Mesendoderm (in vitro differentiated cells): ENCODE measurements around the gene ARMH3.
"Not testable (repeated sequence)": the region's sequence is repeated elsewhere in the genome, so short reads cannot be mapped to it uniquely, and the experiment has no call there.

ENCODE experiments used
- DNase-seq: peaks from one replicate; pipeline ENCODE4 v3.0.0; 2013
- H2AK5ac ChIP-seq: 2 replicates; pipeline ENCODE4 v1.6.1; 2013; ENCODE audit warnings: low read length, inconsistent platforms
- H2BK120ac ChIP-seq: 2 replicates; pipeline ENCODE4 v1.6.1; 2013; ENCODE audit warnings: low read depth, mild to moderate bottlenecking, low read length, moderate library complexity, mixed read lengths
- H2BK15ac ChIP-seq: replicated peaks from 2 replicates; pipeline ENCODE4 v1.6.1; 2013; ENCODE audit warnings: low read depth, mild to moderate bottlenecking, moderate library complexity
- H2BK5ac ChIP-seq: 2 replicates; pipeline ENCODE4 v1.6.1; 2013; ENCODE audit warnings: low read length, inconsistent platforms
- H3K18ac ChIP-seq: 2 replicates; pipeline ENCODE4 v1.6.1; 2013; ENCODE audit warnings: mild to moderate bottlenecking, low read length, mixed read lengths
- H3K23ac ChIP-seq: one replicate; pipeline ENCODE4 v1.6.1; 2013; ENCODE audit warnings: low read length
- H3K27ac ChIP-seq: 2 replicates; pipeline ENCODE4 v1.5.1; 2013; ENCODE audit warnings: low read depth, mild to moderate bottlenecking, inconsistent platforms, low read length, moderate library complexity
- H3K27me3 ChIP-seq: 2 replicates; pipeline ENCODE4 v1.6.1; 2013; ENCODE audit warnings: low read length, control low read depth, mild to moderate bottlenecking, inconsistent platforms; ENCODE audit not compliant: insufficient read depth, poor library complexity
- H3K36me3 ChIP-seq: 2 replicates; pipeline ENCODE4 v1.6.1; 2013; ENCODE audit warnings: low read length, inconsistent platforms; ENCODE audit not compliant: control insufficient read depth, insufficient read depth
- H3K4ac ChIP-seq: one replicate; pipeline ENCODE4 v1.6.1; 2013; ENCODE audit warnings: low read depth, mild to moderate bottlenecking, low read length, moderate library complexity
- H3K4me1 ChIP-seq: 2 replicates; pipeline ENCODE4 v1.6.1; 2013; ENCODE audit warnings: low read depth, low read length, inconsistent platforms; ENCODE audit not compliant: control insufficient read depth
- H3K4me2 ChIP-seq: 2 replicates; pipeline ENCODE4 v1.6.1; 2013; ENCODE audit warnings: low read length
- H3K4me3 ChIP-seq: 2 replicates; pipeline ENCODE4 v1.5.1; 2013; ENCODE audit warnings: mild to moderate bottlenecking, low read length
- H3K56ac ChIP-seq: one replicate; pipeline ENCODE4 v1.6.1; 2013; ENCODE audit warnings: low read length
- H3K79me1 ChIP-seq: 2 replicates; pipeline ENCODE4 v1.6.1; 2013; ENCODE audit warnings: low read length, inconsistent platforms
- H3K79me2 ChIP-seq: 2 replicates; pipeline ENCODE4 v1.6.1; 2013; ENCODE audit warnings: mild to moderate bottlenecking, low read length; ENCODE audit not compliant: control insufficient read depth, insufficient read depth
- H3K9ac ChIP-seq: 2 replicates; pipeline ENCODE4 v1.6.1; 2013; ENCODE audit warnings: low read length, inconsistent platforms
- H4K5ac ChIP-seq: one replicate; pipeline ENCODE4 v1.6.1; 2013; ENCODE audit warnings: low read length
- H4K8ac ChIP-seq: one replicate; pipeline ENCODE4 v1.6.1; 2013; ENCODE audit warnings: low read depth, mild to moderate bottlenecking, control low read depth, low read length, moderate library complexity
- WGBS: extraction: QIAGEN DNeasy Blood & Tissue Kit; methylation state at CpG from one replicate; pipeline ENCODE4 v1.1.7; 2013; ENCODE audit warnings: low lambda C conversion rate, missing lambda C conversion rate; ENCODE audit not compliant: insufficient coverage; ENCODE audit errors: extremely low coverage; 5-methylcytosine and 5-hydroxymethylcytosine counted together

The ARMH3 gene

GRCh38 chr10:102017295-102017694 is 38.7 kb downstream of the ARMH3 start:
- no peak overlapping the region for H3K56ac ChIP-seq

GRCh38 chr10:102016416-102016815 is 39.6 kb downstream of the ARMH3 start:
- no peaks in the 10 kb centered on the region for H3K27me3 ChIP-seq
- H2BK120ac ChIP-seq = no peak overlapping the region
- H3K4me2 ChIP-seq = no peak overlapping the region
- H3K4ac ChIP-seq = no peak overlapping the region
- H3K79me2 ChIP-seq = no peaks in the 10 kb centered on the region
- no peaks in the 10 kb centered on the region for H3K36me3 ChIP-seq
- H3K79me1 ChIP-seq = no peaks in the 10 kb centered on the region
- no peak overlapping the region for H4K5ac ChIP-seq
- H3K23ac ChIP-seq = no peak overlapping the region
- no peak overlapping the region for H4K8ac ChIP-seq
- H3K4me1 ChIP-seq = peaks cover 5% of the 10 kb centered on the region
- no peak overlapping the region for H2AK5ac ChIP-seq
- H3K27ac ChIP-seq = no peak overlapping the region
- no peak overlapping the region for H3K56ac ChIP-seq
- no peak overlapping the region for H2BK15ac ChIP-seq
- H2BK5ac ChIP-seq = no peak overlapping the region
- no peak overlapping the region for H3K9ac ChIP-seq
- no peak for DNase-seq
- H3K18ac ChIP-seq = no peak overlapping the region
- H3K4me3 ChIP-seq = no peak overlapping the region

More at GRCh38 chr10:102017295-102017694, 38.7 kb downstream of the ARMH3 start:
- H3K23ac ChIP-seq = no peak overlapping the region
- H4K8ac ChIP-seq = no peak overlapping the region
- H3K18ac ChIP-seq = no peak overlapping the region
- H3K4me1 ChIP-seq = peaks cover 5% of the 10 kb centered on the region
- H3K4me2 ChIP-seq = no peak overlapping the region
- H2BK120ac ChIP-seq = no peak overlapping the region
- no peaks in the 10 kb centered on the region for H3K79me1 ChIP-seq
- no peak overlapping the region for H2BK15ac ChIP-seq
- no peaks in the 10 kb centered on the region for H3K79me2 ChIP-seq
- H3K9ac ChIP-seq = no peak overlapping the region
- no peak overlapping the region for H3K4me3 ChIP-seq
- no peak overlapping the region for H3K27ac ChIP-seq
- WGBS = no CpG with 5 or more reads among the region's 2 CpGs
- DNase-seq = no peak
- no peak overlapping the region for H2AK5ac ChIP-seq
- H3K36me3 ChIP-seq = no peaks in the 10 kb centered on the region
- H3K4ac ChIP-seq = no peak overlapping the region
- no peak overlapping the region for H4K5ac ChIP-seq
- no peak overlapping the region for H2BK5ac ChIP-seq
- no peaks in the 10 kb centered on the region for H3K27me3 ChIP-seq

- no peaks in the 10 kb centered on the region for H3K79me2 ChIP-seq
- no peak overlapping the region for H3K18ac ChIP-seq
- no peak overlapping the region for H3K56ac ChIP-seq
- H4K8ac ChIP-seq = no peak overlapping the region
- H3K4me2 ChIP-seq = no peak overlapping the region
- no peaks in the 10 kb centered on the region for H3K27me3 ChIP-seq
- DNase-seq = no peak
- H3K9ac ChIP-seq = peak overlapping the region; percentile 27
- H3K23ac ChIP-seq = no peak overlapping the region
- H3K4me1 ChIP-seq = peaks cover 7% of the 10 kb centered on the region
- no peak overlapping the region for H3K27ac ChIP-seq
- no peak overlapping the region for H2BK120ac ChIP-seq
- no peak overlapping the region for H2BK15ac ChIP-seq
- H2BK5ac ChIP-seq = no peak overlapping the region
- no peaks in the 10 kb centered on the region for H3K36me3 ChIP-seq
- H2AK5ac ChIP-seq = no peak overlapping the region
- H3K4me3 ChIP-seq = no peak overlapping the region
- no peaks in the 10 kb centered on the region for H3K79me1 ChIP-seq
- no peak overlapping the region for H3K4ac ChIP-seq
- no peak overlapping the region for H4K5ac ChIP-seq
- no CpG with 5 or more reads among the region's 4 CpGs for WGBS
Measured at GRCh38 chr10:102010961-102011360, 45.0 kb downstream of the ARMH3 start.

- H2BK120ac ChIP-seq = no peak overlapping the region
- no peaks in the 10 kb centered on the region for H3K36me3 ChIP-seq
- peaks cover 7% of the 10 kb centered on the region for H3K4me1 ChIP-seq
- no peak overlapping the region for H4K5ac ChIP-seq
- H3K56ac ChIP-seq = no peak overlapping the region
- no peak overlapping the region for H3K27ac ChIP-seq
- H4K8ac ChIP-seq = no peak overlapping the region
- no peak overlapping the region for H2BK5ac ChIP-seq
- H3K9ac ChIP-seq = no peak overlapping the region
- no peak overlapping the region for H2AK5ac ChIP-seq
- peak; percentile 93 for DNase-seq
- WGBS = no CpG with 5 or more reads among the region's 1 CpG
- H3K79me2 ChIP-seq = no peaks in the 10 kb centered on the region
- H3K79me1 ChIP-seq = no peaks in the 10 kb centered on the region
- no peak overlapping the region for H3K4me2 ChIP-seq
- no peak overlapping the region for H2BK15ac ChIP-seq
- H3K23ac ChIP-seq = no peak overlapping the region
- no peak overlapping the region for H3K4me3 ChIP-seq
- no peaks in the 10 kb centered on the region for H3K27me3 ChIP-seq
- no peak overlapping the region for H3K4ac ChIP-seq
- H3K18ac ChIP-seq = no peak overlapping the region
Measured at GRCh38 chr10:102009801-102010425, 46.1 kb downstream of the ARMH3 start.

- Histone ChIP-seq H3K4me2 (no peak overlapping the region), H3K9ac (no peak overlapping the region), H2AK5ac (no peak overlapping the region), H4K5ac (no peak overlapping the region), H3K27me3 (no peaks in the 10 kb centered on the region), H3K18ac (no peak overlapping the region), H3K4me1 (peaks cover 4% of the 10 kb centered on the region), H3K23ac (no peak overlapping the region), H2BK15ac (no peak overlapping the region), H3K4me3 (no peak overlapping the region), H3K56ac (no peak overlapping the region), H2BK5ac (no peak overlapping the region), H3K79me1 (no peaks in the 10 kb centered on the region), H3K36me3 (no peaks in the 10 kb centered on the region), H4K8ac (no peak overlapping the region), H2BK120ac (no peak overlapping the region), H3K4ac (no peak overlapping the region), H3K79me2 (no peaks in the 10 kb centered on the region), H3K27ac (no peak overlapping the region)
- DNase-seq = peak; percentile 9
- WGBS = no CpG with 5 or more reads among the region's 3 CpGs
Measured at GRCh38 chr10:102007796-102008195, 48.2 kb downstream of the ARMH3 start.

- not testable (repeated sequence) for H4K8ac ChIP-seq, H2BK15ac ChIP-seq, H3K4me1 ChIP-seq, H3K23ac ChIP-seq, H3K18ac ChIP-seq, H3K36me3 ChIP-seq, H2BK5ac ChIP-seq, DNase-seq, H3K4me3 ChIP-seq, H3K79me1 ChIP-seq, H3K27ac ChIP-seq, H2BK120ac ChIP-seq, H2AK5ac ChIP-seq, H3K9ac ChIP-seq, H3K27me3 ChIP-seq, H3K4me2 ChIP-seq, H4K5ac ChIP-seq, H3K79me2 ChIP-seq, H3K56ac ChIP-seq, H3K4ac ChIP-seq
- no CpG with 5 or more reads among the region's 4 CpGs for WGBS
Measured at GRCh38 chr10:102007031-102007430, 48.9 kb downstream of the ARMH3 start.
